NCI-H1092 treated with DMSO at 0.1 percent for 48 hours (cell line): ENCODE data around the gene UBR4.
A peak's percentile ranks its signal among the peaks of the same experiment; 100 is the strongest.

Source experiments
- DNase-seq: peaks from one replicate; lab custom pipeline; 2025; lab: John Stamatoyannopoulos, UW

UBR4 gene

DNA sequence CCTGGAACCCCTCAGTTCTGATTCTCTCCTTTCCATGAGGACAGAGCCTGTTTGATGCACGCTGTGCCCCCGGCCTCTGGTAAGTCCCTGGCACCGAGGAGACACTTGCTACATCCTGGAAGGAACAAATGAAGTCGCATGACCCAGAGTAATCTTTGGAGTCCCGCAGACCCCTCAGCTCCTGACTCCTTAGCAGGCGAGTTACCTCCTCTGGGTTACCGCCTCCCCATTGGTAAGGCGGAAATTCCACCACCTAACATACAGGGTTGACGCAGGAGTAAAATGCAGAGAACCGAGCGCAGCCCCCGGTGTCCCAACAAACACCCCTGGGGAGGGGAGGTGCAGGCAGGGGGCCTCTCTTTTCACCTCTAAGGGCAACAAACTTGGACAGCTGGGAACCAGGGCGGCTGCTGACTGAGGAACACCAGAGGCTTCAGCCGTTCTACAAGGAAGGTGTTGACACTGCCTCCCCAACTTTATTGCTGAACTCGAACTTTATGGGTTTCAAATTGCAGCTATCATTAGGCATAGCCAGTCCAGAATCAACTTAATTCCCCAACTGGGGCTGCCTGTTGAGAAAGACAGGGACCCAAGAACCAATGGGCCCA, 138.3 kb downstream of the UBR4 start:
- DNase-seq: no peak

GRCh38 chr1:19070891-19071621, 139.0 kb downstream of the UBR4 start:
- DNase-seq: no peak

DNA sequence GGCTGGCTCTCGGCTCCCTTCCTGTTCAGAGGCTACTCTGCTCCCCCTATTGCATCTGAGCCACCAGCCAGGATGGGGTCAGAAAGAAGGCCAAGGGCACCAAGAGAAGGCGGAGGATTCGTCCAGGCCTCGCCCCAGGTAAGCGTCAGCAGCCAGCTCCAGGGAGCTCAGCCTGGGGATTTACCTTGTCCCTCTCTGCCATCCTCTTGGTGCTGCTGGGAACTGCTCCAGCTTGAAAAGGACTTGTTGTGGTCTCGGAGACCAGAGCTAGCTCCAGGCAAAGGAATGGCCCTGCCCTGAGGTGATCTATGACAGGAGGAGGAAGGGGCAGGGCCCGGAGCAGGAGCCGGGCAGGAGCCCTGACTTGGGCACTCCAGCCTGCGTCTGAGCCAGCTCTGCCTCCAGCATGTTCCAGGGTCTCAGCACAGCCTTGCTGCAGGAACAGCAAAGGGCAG, 139.8 kb downstream of the UBR4 start:
- DNase-seq: no peak

GRCh38 chr1:19068639-19069276, 141.3 kb downstream of the UBR4 start:
- DNase-seq: no peak

GRCh38 chr1:19067912-19068638, 142.0 kb downstream of the UBR4 start:
- DNase-seq: no peak

DNA sequence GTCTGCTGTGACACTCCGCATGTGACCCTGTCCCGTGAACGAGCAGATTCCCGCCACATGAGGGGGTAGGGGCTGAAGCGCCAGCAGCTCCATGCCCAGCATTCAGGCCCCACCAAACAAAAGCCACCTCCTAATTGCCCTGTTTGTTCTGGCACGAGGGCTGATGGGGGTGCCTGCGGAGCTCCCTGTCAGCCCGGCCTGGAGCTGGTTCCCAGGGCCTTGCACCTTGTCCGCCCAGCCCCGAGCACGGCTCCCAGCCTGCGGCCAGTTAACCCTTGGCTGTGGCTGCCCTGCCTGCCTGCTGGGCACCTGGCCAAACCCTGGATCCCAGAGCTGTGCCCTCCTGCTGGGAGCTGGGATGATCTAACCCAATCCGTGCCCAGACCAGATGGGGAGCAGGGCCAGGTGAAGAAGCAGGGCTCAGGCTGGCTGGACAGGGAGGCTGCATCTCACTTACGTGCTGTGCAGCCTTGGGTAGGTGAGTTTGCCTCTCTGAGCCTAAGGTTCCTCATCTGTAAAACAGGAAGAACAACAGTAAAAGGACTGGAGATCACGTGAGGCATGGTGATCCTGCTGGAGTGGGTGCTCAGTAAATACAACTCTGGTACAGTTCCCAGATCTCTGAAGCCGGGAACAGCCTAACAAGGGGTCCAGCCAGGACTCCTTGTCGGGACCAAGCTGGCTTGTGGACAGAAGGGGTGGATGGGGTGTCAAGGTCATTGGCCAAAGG, 142.7 kb downstream of the UBR4 start:
- DNase-seq: peak; percentile 82

DNA sequence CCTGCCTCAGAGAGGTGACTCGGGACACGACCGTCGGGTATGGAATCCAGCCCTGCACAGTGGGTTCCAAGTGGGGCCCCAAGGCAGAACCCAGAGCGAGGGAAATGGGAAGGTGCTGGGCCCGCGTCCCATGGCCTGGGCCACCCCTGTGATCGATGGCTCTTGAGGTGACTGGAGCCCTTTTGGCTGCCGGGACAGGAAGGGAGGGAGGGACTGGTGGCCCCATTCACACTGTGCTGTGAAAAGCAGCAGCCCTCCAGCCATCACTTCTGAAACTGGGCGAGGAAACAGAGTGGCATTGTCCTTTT, 143.2 kb downstream of the UBR4 start:
- no peak for DNase-seq

DNA sequence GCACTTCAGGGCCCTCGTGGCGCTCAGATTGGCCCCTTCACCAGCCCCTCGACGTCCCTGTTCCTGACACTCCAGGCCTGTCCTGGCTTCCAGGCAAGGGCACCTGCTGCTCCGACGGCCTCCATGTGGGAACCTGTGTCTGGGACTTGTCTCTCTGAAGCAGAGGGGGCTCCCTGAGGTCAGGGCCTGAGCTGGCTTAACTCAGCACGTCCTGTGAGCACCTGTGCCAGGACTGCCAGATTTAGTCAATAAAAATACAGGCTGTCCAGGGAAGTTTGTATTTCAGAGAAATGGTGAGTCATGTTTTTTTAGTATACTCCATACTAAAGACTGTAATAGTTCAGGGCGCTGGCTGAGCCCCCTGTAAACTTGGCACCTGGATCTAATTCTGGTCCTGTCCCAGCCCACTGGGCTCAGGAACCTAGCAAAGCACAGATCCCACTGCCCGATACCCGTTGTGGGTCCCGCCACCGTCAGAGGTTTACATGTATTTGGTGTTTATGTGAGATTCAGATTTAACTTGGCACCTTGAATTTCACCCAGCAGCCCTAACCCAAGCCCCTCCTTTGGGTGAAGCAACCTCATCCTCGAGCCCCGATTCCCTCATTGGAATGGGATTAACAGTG, 143.7 kb downstream of the UBR4 start:
- no peak for DNase-seq

GRCh38 chr1:19065526-19066247, 144.4 kb downstream of the UBR4 start:
- DNase-seq: peak; percentile 52

GRCh38 chr1:19064906-19065450, 145.1 kb downstream of the UBR4 start:
- no peak for DNase-seq

DNA sequence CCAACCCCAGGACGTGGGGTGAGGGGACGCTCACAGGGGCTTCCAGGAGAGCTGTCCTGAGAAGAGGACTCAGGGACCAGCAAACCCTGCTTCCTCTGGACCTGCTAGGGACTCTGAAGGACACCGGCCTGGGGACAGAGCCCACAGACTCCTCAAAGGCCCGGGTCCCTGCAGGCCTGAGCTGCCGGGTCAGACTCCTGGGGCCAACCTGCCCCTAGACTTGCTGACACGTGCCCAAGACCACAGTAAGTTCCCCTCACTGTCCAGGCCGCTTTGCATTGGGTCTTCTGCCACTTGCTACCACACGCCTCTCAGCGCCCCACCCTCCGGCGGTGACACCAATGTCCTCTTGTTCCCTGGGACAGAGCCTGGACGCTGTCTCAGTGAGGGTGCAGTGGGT, 146.9 kb downstream of the UBR4 start:
- no peak for DNase-seq

DNA sequence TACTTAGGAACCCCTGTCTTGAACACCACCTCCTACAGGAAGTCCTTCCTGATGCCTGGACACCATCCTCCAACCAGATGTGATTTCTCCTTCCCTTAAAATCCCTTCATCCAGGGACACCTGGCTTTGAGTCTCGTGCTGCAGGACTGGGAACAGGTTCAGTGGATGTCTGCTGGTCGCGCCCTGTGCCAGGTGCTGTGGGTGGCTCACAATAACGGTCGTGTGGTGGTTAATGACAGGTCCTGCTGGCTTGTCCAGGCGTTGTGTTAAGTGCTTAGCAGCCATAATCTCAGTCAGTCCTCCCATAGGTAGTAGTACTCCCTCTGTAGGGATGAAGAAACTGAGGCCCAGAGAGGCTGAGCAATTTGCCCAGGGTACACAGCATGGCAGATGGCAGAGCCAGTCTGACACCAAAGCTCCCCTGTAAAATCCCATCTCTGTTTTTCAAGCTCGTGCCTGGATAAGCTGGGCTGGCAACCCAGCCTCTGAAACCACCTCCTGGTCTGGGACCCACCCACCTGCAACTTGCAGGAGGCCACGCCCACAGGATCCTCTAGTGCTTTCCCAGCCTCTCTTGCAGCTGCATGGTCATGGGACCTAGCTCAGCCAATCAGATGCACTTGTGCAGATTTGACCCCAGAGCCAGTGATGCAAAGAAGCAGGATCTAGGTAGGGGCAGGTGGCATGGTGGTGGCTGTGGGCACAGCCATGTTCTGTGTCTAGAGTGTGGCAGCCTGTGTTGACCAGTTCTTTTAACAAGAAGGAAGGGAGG, 147.6 kb downstream of the UBR4 start:
- DNase-seq: no peak

DNA sequence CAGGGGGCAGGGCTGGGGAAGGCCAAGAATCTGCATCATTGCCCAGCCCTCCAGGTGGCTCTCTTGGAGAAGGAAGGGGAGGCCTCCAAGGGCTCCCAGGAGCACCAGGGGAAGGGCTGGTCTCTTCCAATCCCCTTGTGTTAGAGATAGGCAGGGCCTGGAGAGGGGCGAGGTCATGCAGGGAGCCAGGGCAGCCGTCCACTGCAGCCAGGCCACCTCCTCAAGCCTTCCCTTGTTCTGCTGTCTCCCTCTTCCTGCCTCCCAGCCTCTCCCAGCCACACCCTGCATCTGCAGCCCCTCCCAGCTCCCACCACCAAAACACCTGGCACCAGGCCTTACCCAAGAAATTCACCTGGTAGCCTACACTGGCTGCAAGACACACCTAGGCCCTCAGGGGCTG, 148.3 kb downstream of the UBR4 start:
- no peak for DNase-seq

GRCh38 chr1:19061343-19061742, 148.7 kb downstream of the UBR4 start:
- DNase-seq: no peak

DNA sequence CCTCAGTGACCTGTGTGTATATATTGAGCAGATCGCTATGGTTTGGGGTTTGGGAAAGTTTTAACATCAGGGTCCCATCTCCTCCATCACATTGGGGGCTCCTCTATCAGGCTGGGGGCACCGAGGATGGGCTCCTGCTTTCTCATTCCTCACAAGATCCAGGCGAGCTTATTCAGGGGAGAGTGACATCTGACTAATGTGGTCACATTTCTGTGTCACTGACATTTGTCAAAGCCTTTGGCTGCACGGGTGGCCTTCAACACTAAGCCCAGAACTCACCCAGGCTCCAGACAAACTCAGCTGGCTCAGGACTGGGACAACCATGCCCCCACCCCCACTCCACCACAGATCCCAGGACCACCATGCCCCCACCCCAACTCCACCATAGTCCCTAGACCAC, 150.3 kb downstream of the UBR4 start:
- DNase-seq: no peak

DNA sequence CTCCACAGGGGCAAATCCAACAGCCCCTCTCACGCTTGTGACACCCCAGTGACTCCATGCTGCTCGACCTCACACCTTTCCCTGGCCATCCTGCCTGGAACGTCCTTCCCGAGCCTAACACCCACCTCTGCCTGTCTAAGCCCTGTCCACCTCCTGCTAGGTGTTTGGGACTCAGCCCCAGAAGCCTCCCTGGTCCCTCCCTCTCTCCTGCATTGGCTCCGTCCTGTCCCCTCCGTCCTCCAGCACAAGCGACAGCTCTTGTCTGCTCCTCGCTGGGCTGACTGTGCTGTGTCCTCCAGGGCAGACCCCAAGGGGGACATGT, 151.6 kb downstream of the UBR4 start:
- no peak for DNase-seq

- DNase-seq: no peak
These were observed 152.1 kb downstream of the UBR4 start for GRCh38 chr1:19057784-19058475.

DNA sequence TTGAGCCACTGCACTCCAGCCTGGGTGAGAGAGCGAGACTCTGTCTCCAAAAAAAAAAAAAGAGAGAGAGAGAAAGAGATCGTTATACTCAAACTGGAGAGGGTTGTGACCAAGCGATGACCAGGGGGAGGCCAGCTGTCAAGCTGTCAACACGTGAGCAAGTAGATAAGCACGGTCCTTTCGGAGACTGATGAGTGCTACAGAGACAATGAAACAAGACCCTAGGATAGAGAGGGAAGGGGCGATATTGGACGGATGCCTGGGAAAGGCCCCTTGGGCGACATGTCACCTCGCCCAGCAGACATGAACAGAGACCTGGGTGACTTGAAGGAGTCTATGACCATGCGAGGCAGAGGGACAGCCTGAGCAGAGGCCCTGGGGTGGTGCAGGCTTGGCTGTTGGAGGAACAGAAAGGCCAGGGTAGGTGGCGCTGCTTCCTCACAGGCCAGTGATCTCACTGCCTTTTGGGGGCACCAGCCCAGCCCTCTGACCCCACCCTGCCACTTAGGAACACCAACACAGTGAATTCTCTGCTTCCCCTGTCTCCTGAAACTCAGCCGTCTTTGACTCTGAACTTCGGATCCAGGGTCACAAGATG, 152.8 kb downstream of the UBR4 start:
- DNase-seq: no peak

DNA sequence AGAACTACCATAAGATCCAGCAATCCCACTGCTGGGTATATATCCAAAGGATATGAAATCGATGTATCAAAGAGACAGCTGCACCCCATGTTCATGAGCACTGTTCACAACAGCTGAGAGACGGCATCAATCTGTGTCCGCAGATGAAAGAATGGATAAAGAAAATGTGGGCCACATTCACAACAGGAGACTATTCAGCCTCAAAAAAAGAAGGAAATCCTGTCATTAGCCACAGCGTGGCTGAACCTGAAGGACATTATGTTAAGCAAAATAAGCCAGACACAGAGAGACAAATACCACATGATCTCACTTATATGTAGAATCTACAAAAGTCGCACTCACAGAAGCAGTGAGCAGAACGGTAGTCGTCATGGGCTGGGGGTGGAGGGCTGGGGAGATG, 154.4 kb downstream of the UBR4 start:
- no peak for DNase-seq
